MM.1S (cell line): Measurements from ENCODE around the gene BMP2K.

Source experiments
- DNase-seq: peaks from one replicate; pipeline ENCODE4 v3.0.0-alpha.2; 2015
- H2AFZ ChIP-seq: fragments of 300-600 bp; sonication (generic); 2 replicates; pipeline ENCODE4 v1.6.0; 2016; ENCODE audit warnings: antibody characterized with exemption, low read length
- H3F3A ChIP-seq: fragments of 300-600 bp; sonication (generic); 2 replicates; pipeline ENCODE4 v1.6.1; 2016; ENCODE audit warnings: mild to moderate bottlenecking, antibody characterized with exemption, low read length, moderate library complexity, mixed read lengths; ENCODE audit not compliant: insufficient read depth
- H3K27ac ChIP-seq: fragments of 300-600 bp; sonication (generic); 2 replicates; pipeline ENCODE4 v1.5.1; 2016; ENCODE audit warnings: mild to moderate bottlenecking, low read length
- H3K27me3 ChIP-seq: fragments of 300-600 bp; sonication (generic); replicated peaks from 2 replicates; pipeline ENCODE4 v1.6.0; 2016; ENCODE audit warnings: low read length; ENCODE audit not compliant: insufficient read depth
- H3K36me3 ChIP-seq: fragments of 300-600 bp; sonication (generic); replicated peaks from 2 replicates; pipeline ENCODE4 v1.6.1; 2016; ENCODE audit warnings: mild to moderate bottlenecking, low read length, mixed read lengths; ENCODE audit not compliant: insufficient read depth
- H3K4me1 ChIP-seq: fragments of 300-600 bp; sonication (generic); 2 replicates; pipeline ENCODE4 v1.6.1; 2016; ENCODE audit warnings: low read length, mixed read lengths
- H3K4me2 ChIP-seq: fragments of 300-600 bp; sonication (generic); 2 replicates; pipeline ENCODE4 v1.6.0; 2016; ENCODE audit warnings: low read depth, low read length
- H3K4me3 ChIP-seq: fragments of 300-600 bp; sonication (generic); 2 replicates; pipeline ENCODE4 v1.5.1; 2016; ENCODE audit warnings: low read length, mixed read lengths
- H3K79me2 ChIP-seq: fragments of 300-600 bp; sonication (generic); 2 replicates; pipeline ENCODE4 v1.6.1; 2016; ENCODE audit warnings: mixed run types, low read length, mixed read lengths
- H3K9ac ChIP-seq: fragments of 300-600 bp; sonication (generic); 2 replicates; pipeline ENCODE4 v1.6.1; 2016; ENCODE audit warnings: low read length, mixed read lengths
- H3K9me2 ChIP-seq: fragments of 300-600 bp; sonication (generic); replicated peaks from 2 replicates; pipeline ENCODE4 v1.6.1; 2016; ENCODE audit warnings: mild to moderate bottlenecking, low read length, mixed read lengths; ENCODE audit not compliant: insufficient read depth
- H3K9me3 ChIP-seq: fragments of 300-600 bp; sonication (generic); replicated peaks from 2 replicates; pipeline ENCODE4 v1.6.1; 2016; ENCODE audit warnings: mild to moderate bottlenecking, low read length, mixed read lengths; ENCODE audit not compliant: insufficient read depth
- H4K20me1 ChIP-seq: fragments of 300-600 bp; sonication (generic); 2 replicates; pipeline ENCODE4 v1.6.1; 2016; ENCODE audit warnings: mild to moderate bottlenecking, low read length, moderate library complexity, mixed read lengths; ENCODE audit not compliant: insufficient read depth
- EZH2 ChIP-seq: fragments of 300-600 bp; sonication (generic); optimal IDR thresholded peaks from 2 replicates; pipeline ENCODE3; 2017; ENCODE audit warnings: low read depth, mild to moderate bottlenecking, antibody characterized with exemption, low read length, mixed read lengths
- EZH2phosphoT487 ChIP-seq: fragments of 300-600 bp; sonication (generic); IDR thresholded peaks from 2 replicates; pipeline ENCODE4 v1.6.1; 2018; ENCODE audit warnings: antibody characterized with exemption, low read length
- TF ChIP-seq, protein P1 (sequence below): fragments of 300-600 bp; sonication (generic); IDR thresholded peaks from 2 replicates; pipeline ENCODE4 v1.5.1; 2016; ENCODE audit warnings: antibody characterized with exemption, low read length, mixed read lengths

Gene BMP2K

DNA sequence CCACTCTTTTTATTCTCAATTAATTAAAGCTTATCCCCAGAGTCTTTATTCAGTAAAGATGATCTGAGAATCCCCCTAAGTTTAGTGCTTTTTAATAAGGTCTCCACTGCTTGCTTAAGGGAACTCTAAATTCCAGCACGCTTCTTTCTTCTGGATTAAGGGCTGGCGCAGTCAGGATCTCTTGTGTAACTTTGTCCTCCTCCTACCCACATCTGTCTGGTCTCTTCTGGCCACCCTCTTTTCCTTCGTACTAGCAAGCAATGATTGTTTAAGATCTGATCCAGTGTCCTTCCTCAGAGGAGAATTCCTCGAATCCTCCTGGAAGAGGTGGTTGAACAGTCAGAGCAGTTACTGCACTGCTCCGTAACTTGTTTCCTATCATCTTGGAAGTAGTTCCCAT lies 177.1 kb downstream of the BMP2K start:
- Histone ChIP-seq H2AFZ (no peak overlapping the region), H3K36me3 (no peaks in the 10 kb centered on the region), H3K4me2 (no peak overlapping the region), H3K4me1 (no peaks in the 10 kb centered on the region), H3K27me3 (no peaks in the 10 kb centered on the region), H3K9ac (no peak overlapping the region), H4K20me1 (no peaks in the 10 kb centered on the region), H3F3A (no peaks in the 10 kb centered on the region), H3K9me3 (no peaks in the 10 kb centered on the region), H3K4me3 (no peak overlapping the region), H3K79me2 (no peaks in the 10 kb centered on the region), H3K27ac (no peak overlapping the region), H3K9me2 (no peaks in the 10 kb centered on the region)
- TF ChIP-seq EZH2phosphoT487 = no peak
- TF ChIP-seq EZH2 = no peak
- TF ChIP-seq, protein P1, sequence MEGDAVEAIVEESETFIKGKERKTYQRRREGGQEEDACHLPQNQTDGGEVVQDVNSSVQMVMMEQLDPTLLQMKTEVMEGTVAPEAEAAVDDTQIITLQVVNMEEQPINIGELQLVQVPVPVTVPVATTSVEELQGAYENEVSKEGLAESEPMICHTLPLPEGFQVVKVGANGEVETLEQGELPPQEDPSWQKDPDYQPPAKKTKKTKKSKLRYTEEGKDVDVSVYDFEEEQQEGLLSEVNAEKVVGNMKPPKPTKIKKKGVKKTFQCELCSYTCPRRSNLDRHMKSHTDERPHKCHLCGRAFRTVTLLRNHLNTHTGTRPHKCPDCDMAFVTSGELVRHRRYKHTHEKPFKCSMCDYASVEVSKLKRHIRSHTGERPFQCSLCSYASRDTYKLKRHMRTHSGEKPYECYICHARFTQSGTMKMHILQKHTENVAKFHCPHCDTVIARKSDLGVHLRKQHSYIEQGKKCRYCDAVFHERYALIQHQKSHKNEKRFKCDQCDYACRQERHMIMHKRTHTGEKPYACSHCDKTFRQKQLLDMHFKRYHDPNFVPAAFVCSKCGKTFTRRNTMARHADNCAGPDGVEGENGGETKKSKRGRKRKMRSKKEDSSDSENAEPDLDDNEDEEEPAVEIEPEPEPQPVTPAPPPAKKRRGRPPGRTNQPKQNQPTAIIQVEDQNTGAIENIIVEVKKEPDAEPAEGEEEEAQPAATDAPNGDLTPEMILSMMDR = no peak
- DNase-seq = no peak

DNA sequence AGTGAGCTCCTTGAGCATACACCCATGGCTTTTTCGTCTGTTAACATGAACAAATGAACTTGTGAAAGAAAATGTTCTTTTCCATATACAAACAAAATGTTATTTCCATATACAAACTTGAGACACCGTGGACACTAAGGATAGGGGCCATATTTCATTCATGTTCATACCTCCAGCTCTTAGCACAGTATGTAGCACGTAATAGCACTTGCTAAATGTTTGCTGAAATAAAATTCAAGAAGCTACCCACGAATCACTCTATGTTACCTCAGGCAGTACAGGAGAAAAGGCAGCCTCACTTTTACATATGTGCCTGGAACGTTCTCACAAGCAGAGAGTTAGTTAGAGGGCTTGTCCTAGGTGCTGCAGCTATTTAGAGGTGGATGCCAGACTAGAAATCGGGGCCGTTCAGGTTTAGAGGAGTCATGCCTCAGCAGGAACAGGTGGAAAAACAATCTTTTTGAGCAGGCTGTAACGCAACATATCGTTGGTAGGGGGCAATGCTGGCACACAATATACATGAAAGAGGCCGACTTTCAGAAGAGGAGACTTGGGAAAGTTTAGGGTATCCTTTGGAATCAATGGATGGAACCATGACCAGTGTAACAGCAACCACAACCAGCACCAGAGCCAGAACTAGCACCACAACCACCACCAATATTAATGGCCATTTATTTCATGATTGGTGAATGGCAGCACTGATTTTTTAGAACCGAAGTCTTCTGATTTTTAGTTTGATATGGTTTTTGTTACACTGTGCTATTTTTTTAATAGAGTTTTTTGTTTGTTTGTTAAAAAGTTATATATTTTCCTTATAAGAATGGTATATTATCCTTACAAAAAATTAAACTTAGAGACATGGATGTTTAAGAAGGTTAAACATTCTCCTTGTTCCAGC lies 177.9 kb downstream of the BMP2K start:
- no peak for TF ChIP-seq EZH2phosphoT487
- no peak for TF ChIP-seq EZH2
- TF ChIP-seq, protein P1 = peak; percentile 65
- H3K9me3 ChIP-seq = no peaks in the 10 kb centered on the region
- no peaks in the 10 kb centered on the region for H3K9me2 ChIP-seq
- peak; percentile 49 for DNase-seq
- H3K27ac ChIP-seq = no peak overlapping the region
- no peaks in the 10 kb centered on the region for H3K36me3 ChIP-seq
- no peaks in the 10 kb centered on the region for H3K4me1 ChIP-seq
- H3F3A ChIP-seq = no peaks in the 10 kb centered on the region
- H4K20me1 ChIP-seq = no peaks in the 10 kb centered on the region
- H3K27me3 ChIP-seq = no peaks in the 10 kb centered on the region
- H3K9ac ChIP-seq = no peak overlapping the region
- H3K4me3 ChIP-seq = no peak overlapping the region
- no peaks in the 10 kb centered on the region for H3K79me2 ChIP-seq
- peak overlapping the region; percentile 4; the same call in 1 of the 2 replicates for H2AFZ ChIP-seq
- H3K4me2 ChIP-seq = no peak overlapping the region

DNA sequence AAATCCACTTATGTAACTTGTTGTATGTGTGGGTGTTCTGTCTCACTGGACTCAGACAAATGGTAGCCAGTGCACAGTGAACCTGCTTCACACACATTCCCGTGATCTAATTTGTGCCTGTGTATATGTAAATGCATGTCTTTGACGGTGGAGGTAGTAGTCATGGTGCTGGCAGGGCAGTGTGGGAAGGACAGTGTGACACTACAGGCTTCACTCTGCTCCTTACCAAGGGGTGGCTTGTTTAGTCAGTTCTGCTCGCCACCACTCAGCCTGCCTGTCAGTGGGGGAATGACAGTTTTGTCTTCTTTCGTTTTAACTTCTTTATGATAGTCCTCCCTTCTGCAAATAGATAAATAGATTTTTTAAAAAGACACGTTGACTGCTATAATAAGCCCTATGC lies 180.8 kb downstream of the BMP2K start:
- no peaks in the 10 kb centered on the region for H3K4me1 ChIP-seq
- H3F3A ChIP-seq = no peaks in the 10 kb centered on the region
- TF ChIP-seq EZH2 (no peak), EZH2phosphoT487 (no peak)
- TF ChIP-seq, protein P1 = no peak
- H3K9me3 ChIP-seq = no peaks in the 10 kb centered on the region
- H3K36me3 ChIP-seq = no peaks in the 10 kb centered on the region
- H3K4me2 ChIP-seq = no peak overlapping the region
- no peak overlapping the region for H3K9ac ChIP-seq
- DNase-seq = no peak
- H3K9me2 ChIP-seq = no peaks in the 10 kb centered on the region
- no peak overlapping the region for H2AFZ ChIP-seq
- H3K79me2 ChIP-seq = no peaks in the 10 kb centered on the region
- no peaks in the 10 kb centered on the region for H3K27me3 ChIP-seq
- H4K20me1 ChIP-seq = no peaks in the 10 kb centered on the region
- H3K27ac ChIP-seq = no peak overlapping the region
- no peak overlapping the region for H3K4me3 ChIP-seq
